Measurements from ENCODE around the gene ROBO1.
"Not testable (repeated sequence)": the region's sequence is repeated elsewhere in the genome, so short reads cannot be mapped to it uniquely, and the experiment has no call there.

DNA sequence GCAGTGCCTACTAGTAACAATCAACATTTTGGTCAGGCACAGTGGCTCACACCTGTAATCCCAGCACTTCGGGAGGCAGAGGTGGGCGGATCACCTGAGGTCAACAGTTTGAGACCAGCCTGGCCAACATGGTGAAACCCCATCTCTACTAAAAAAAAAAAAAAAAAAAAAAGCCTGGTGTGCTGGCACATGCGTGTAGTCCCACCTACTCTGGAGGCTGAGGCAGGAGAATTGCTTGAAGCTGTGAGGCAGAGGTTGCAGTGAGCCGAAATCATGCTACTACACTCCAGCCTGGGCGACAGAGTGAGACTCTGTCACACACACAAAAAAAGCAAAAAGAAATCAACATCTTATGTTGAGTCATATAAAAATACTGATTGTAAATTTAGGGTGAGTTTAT is 1043.4 kb downstream of the ROBO1 start:
- not testable (repeated sequence) for TF ChIP-seq EZH2, EZH2phosphoT487 (IDR thresholded peaks at IDR 0.05)
- TF ChIP-seq, protein P1, sequence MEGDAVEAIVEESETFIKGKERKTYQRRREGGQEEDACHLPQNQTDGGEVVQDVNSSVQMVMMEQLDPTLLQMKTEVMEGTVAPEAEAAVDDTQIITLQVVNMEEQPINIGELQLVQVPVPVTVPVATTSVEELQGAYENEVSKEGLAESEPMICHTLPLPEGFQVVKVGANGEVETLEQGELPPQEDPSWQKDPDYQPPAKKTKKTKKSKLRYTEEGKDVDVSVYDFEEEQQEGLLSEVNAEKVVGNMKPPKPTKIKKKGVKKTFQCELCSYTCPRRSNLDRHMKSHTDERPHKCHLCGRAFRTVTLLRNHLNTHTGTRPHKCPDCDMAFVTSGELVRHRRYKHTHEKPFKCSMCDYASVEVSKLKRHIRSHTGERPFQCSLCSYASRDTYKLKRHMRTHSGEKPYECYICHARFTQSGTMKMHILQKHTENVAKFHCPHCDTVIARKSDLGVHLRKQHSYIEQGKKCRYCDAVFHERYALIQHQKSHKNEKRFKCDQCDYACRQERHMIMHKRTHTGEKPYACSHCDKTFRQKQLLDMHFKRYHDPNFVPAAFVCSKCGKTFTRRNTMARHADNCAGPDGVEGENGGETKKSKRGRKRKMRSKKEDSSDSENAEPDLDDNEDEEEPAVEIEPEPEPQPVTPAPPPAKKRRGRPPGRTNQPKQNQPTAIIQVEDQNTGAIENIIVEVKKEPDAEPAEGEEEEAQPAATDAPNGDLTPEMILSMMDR (IDR thresholded peaks at IDR 0.05) = not testable (repeated sequence)
